ENCODE results near the gene CFAP251.

- TF ChIP-seq CTCF (IDR thresholded peaks at IDR 0.05; ENCODE audit: insufficient read depth, low read depth, low read length) (no peak), EZH2 (IDR thresholded peaks at IDR 0.05; ENCODE audit: insufficient read depth, low read length) (no peak)
These were observed 63.1 kb downstream of the CFAP251 start for GRCh38 chr12:121981456-121981855.

All from astrocyte (in vitro differentiated cells and primary cell).